ENCODE measurements around the gene HSPA12A. TPM values are rescaled to one million over a fixed set of nuclear protein-coding genes. Genes with fewer than 3 reads are reported as not detected.

HSPA12A gene
- total RNA-seq, 2 experiments from 2014 or later = 0.49 TPM; not detected in 1

- POLR2A ChIA-PET = no interaction called here
- CTCF ChIA-PET = no interaction called here
- H3K27ac Mint-ChIP-seq = no peak overlapping the region
- H3K4me3 ChIP-seq (ENCODE audit: low read length) = no peak overlapping the region
- H3K4me1 ChIP-seq (ENCODE audit: insufficient read depth, low read length) = no peaks in the 10 kb centered on the region
- H3K27me3 ChIP-seq (ENCODE audit: control insufficient read depth in 1 of 2, insufficient read depth in 2 of 2, low read length in 2 of 2) = peaks cover 10 to 16% of the 10 kb centered on the region in 2 experiments
- H3K27ac ChIP-seq (ENCODE audit: low read depth in 1 of 2, low read length in 2 of 2) = no peak overlapping the region
- no peaks in the 10 kb centered on the region for H3K9me3 Mint-ChIP-seq
- no peak overlapping the region for H3K4me3 Mint-ChIP-seq
- H3K27me3 Mint-ChIP-seq = peaks cover 69% of the 10 kb centered on the region
- no peak for TF ChIP-seq CTCF (IDR thresholded peaks at IDR 0.05)
- no peaks in the 10 kb centered on the region for H3K4me1 Mint-ChIP-seq (ENCODE audit: low read depth)
- intact Hi-C loops (cut with DNase I, micrococcal nuclease) = no loop called here
- H3K36me3 ChIP-seq (ENCODE audit: insufficient read depth, low read length) = no peaks in the 10 kb centered on the region
- ATAC-seq (ENCODE audit: poor library complexity) (no peak), DNase-seq (no peak)
- no peaks in the 10 kb centered on the region for H3K36me3 Mint-ChIP-seq (ENCODE audit: low read depth)
- no peaks in the 10 kb centered on the region for H3K9me3 ChIP-seq (ENCODE audit: control insufficient read depth in 1 of 2, insufficient read depth in 1 of 2, low read length in 2 of 2)
Measured at GRCh38 chr10:116691635-116692034, 50.7 kb downstream of the HSPA12A start.

GRCh38 chr10:116690356-116691322 is 51.7 kb downstream of the HSPA12A start:
- ChIA-PET CTCF (no interaction called here), POLR2A (no interaction called here)
- Mint-ChIP-seq H3K27ac (no peak overlapping the region), H3K4me1 (ENCODE audit: low read depth) (no peaks in the 10 kb centered on the region), H3K27me3 (peaks cover 72% of the 10 kb centered on the region), H3K9me3 (no peaks in the 10 kb centered on the region), H3K36me3 (ENCODE audit: low read depth) (no peaks in the 10 kb centered on the region), H3K4me3 (no peak overlapping the region)
- no peak overlapping the region for H3K4me3 ChIP-seq (ENCODE audit: low read length)
- peaks cover 10 to 16% of the 10 kb centered on the region in 2 experiments for H3K27me3 ChIP-seq (ENCODE audit: control insufficient read depth in 1 of 2, insufficient read depth in 2 of 2, low read length in 2 of 2)
- H3K27ac ChIP-seq (ENCODE audit: low read depth in 1 of 2, low read length in 2 of 2) = no peak overlapping the region
- intact Hi-C loops (cut with DNase I, micrococcal nuclease) = no loop called here
- no peaks in the 10 kb centered on the region for H3K9me3 ChIP-seq (ENCODE audit: control insufficient read depth in 1 of 2, insufficient read depth in 1 of 2, low read length in 2 of 2)
- TF ChIP-seq CTCF (IDR thresholded peaks at IDR 0.05) = no peak
- H3K36me3 ChIP-seq (ENCODE audit: insufficient read depth, low read length) = no peaks in the 10 kb centered on the region
- no peak for DNase-seq
- ATAC-seq (ENCODE audit: poor library complexity) = no peak
- no peaks in the 10 kb centered on the region for H3K4me1 ChIP-seq (ENCODE audit: insufficient read depth, low read length)

GRCh38 chr10:116689744-116690143 is 52.6 kb downstream of the HSPA12A start:
- H3K4me3 ChIP-seq (ENCODE audit: low read length) = no peak overlapping the region
- Mint-ChIP-seq H3K27ac (no peak overlapping the region), H3K36me3 (ENCODE audit: low read depth) (no peaks in the 10 kb centered on the region), H3K4me1 (ENCODE audit: low read depth) (no peaks in the 10 kb centered on the region), H3K27me3 (peaks cover 72% of the 10 kb centered on the region), H3K9me3 (no peaks in the 10 kb centered on the region), H3K4me3 (no peak overlapping the region)
- POLR2A ChIA-PET = no interaction called here
- H3K36me3 ChIP-seq (ENCODE audit: insufficient read depth, low read length) = no peaks in the 10 kb centered on the region
- CTCF ChIA-PET = no interaction called here
- H3K27ac ChIP-seq (ENCODE audit: low read depth in 1 of 2, low read length in 2 of 2) = no peak overlapping the region
- intact Hi-C loops (cut with DNase I, micrococcal nuclease) = no loop called here
- no peaks in the 10 kb centered on the region for H3K9me3 ChIP-seq (ENCODE audit: control insufficient read depth in 1 of 2, insufficient read depth in 1 of 2, low read length in 2 of 2)
- DNase-seq (no peak), ATAC-seq (ENCODE audit: poor library complexity) (no peak)
- no peak for TF ChIP-seq CTCF (IDR thresholded peaks at IDR 0.05)
- no peaks in the 10 kb centered on the region for H3K4me1 ChIP-seq (ENCODE audit: insufficient read depth, low read length)
- H3K27me3 ChIP-seq (ENCODE audit: control insufficient read depth in 1 of 2, insufficient read depth in 2 of 2, low read length in 2 of 2) = peaks cover 10 to 16% of the 10 kb centered on the region in 2 experiments

Data from CD4-positive, alpha-beta T cell (primary cell).